Posterior cingulate gyrus (tissue), 11 donors: Measurements from ENCODE around the gene GNB2.

ENCODE experiments used
- DNase-seq, 10 donors: peaks; one replicate each; pipeline versions ENCODE4 v3.0.0 to v3.0.0-alpha.2; 2020 to 2021; ENCODE audit warnings: mixed read lengths in 3 of 10
- intact Hi-C: fragments of 100-400 bp; cut with DNase I; formaldehyde crosslinking; loops from one replicate; pipeline ENCODE4 v1.15.1; 2023

GNB2 gene

GRCh38 chr7:100673302-100673941 is at the start of gene GNB2:
Gene GNB2, plus strand, starts transcription at chr7:100673740. Its CDS starts 2,526 bp downstream, at chr7:100676266.
- intact Hi-C loops, result loop anchor here (5.0 to 10.0 kb wide), 3 partner anchors 61 to 199 kb away; partner anchors contain the start of genes FBXO24, LRCH4, MOSPD3 and TSC22D4
- DNase-seq, result peak; percentile 99 to 100 (median 99)

GRCh38 chr7:100623951-100624824 is 49.4 kb upstream of the GNB2 start:
- no peak for DNase-seq
- intact Hi-C loops, result no loop called here

GRCh38 chr7:100626055-100626454 is 47.5 kb upstream of the GNB2 start:
- intact Hi-C loops, result no loop called here
- DNase-seq, result no peak

GRCh38 chr7:100626530-100627237 is 46.9 kb upstream of the GNB2 start:
- intact Hi-C loops, result no loop called here

GRCh38 chr7:100627238-100627549 is 46.3 kb upstream of the GNB2 start:
- intact Hi-C loops, result no loop called here
- DNase-seq, result no peak

More at GRCh38 chr7:100626530-100627237, 46.9 kb upstream of the GNB2 start:
- peak; percentile 35 to 96 (median 80) for DNase-seq

DNA sequence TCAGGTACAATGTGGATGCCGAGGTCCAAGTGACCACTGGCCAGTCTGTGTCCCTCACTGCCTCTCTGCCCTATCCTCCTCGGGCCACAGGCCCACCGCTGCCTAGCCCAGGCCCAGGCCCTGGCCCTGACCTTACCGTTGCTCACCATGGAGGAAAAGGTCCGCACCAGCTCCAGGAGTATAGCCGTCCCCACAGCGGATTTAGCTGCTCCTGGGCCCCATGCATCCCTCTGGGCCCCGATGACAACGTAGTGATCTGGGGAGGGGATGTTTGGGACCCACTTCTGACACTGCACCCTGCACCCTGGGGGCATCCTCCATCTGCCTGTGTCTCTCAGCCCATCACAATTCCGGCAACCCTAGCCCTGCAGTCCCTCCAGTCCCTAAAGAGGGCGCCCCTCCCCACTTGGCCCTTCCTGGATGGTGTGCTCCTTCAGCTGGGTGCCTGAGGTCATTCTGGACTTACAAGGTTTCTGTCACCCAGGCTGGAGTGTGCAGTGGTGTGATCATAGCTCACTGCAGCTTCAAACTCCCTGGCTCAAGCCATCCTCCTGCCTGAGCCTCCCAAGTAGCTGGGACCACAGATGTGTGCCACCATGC is 44.3 kb upstream of the GNB2 start:
- intact Hi-C loops, result no loop called here
- no peak for DNase-seq

DNA sequence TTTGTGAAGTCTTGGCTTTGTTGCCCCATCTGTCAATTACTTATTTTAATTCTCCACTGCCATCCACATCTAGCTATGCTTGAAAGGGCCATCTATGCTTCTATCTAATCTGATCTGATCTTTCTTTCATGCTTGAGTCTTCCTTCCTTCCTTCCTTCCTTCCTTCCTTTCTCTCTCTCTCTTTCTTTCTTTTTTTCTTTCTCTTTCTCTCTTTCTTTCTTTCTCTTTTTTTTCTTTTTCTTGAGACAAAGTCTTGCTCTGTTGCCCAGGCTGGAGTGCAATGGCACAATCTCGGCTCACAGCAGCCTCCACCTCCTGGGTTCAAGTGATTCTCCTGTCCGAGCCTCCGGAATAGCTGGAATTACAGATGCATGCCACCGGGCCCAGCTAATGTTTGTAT is 43.5 kb upstream of the GNB2 start:
- intact Hi-C loops, result no loop called here
- no peak for DNase-seq

DNA sequence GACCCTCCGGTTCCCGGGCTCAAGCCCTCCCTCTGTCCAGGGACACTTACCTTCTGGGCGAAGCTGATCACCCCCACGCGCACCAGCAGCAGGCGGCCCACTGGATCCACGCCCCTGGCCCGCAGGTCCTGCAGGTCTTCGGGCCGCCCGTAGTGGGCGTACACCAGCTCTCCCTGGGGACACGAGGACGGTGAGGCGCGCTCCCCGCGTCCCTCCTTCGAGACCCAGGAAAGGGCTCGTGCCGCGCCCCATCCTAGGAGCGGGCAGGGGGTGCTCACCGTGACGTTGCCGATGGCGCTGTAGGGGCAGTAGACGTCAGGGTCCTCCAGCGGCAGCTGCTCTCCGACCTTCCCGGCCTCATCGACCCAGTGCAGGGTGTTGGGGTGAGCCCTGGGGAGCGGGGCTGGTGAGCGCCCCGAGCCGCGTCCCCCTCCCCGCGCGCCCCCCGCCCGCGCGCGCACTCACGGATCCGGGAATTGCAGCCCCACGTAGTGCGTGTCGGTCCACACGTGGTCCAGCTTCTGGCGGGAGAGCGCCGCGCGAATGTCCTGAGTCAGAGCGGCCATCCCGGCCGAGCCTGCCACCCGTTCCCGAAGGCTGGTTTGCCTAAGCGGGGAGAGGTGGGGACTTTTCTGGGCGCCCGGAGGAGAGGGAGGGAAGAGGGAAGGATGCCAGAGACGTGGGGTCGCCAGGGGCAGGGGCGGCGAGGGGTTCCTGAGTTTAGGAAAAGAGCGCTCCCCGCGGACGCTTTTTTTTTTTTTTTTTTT is 40.4 kb upstream of the GNB2 start:
- DNase-seq, result peak in 7 of 10 donors; percentile 24 to 91 (median 58)
- intact Hi-C loops, result no loop called here

- intact Hi-C loops, result no loop called here
- DNase-seq, result no peak
Observed at GRCh38 chr7:100639995-100640516, 33.5 kb upstream of the GNB2 start.

- no peak for DNase-seq
- intact Hi-C loops, result no loop called here
Observed at GRCh38 chr7:100640517-100641440, 32.8 kb upstream of the GNB2 start.

GRCh38 chr7:100641463-100641859 is 32.1 kb upstream of the GNB2 start, which contains the start of gene TFR2:
Gene TFR2, minus strand, starts transcription at chr7:100641552. Its CDS starts 43 bp downstream, at chr7:100641509.
- DNase-seq, result no peak
- intact Hi-C loops, result no loop called here

DNA sequence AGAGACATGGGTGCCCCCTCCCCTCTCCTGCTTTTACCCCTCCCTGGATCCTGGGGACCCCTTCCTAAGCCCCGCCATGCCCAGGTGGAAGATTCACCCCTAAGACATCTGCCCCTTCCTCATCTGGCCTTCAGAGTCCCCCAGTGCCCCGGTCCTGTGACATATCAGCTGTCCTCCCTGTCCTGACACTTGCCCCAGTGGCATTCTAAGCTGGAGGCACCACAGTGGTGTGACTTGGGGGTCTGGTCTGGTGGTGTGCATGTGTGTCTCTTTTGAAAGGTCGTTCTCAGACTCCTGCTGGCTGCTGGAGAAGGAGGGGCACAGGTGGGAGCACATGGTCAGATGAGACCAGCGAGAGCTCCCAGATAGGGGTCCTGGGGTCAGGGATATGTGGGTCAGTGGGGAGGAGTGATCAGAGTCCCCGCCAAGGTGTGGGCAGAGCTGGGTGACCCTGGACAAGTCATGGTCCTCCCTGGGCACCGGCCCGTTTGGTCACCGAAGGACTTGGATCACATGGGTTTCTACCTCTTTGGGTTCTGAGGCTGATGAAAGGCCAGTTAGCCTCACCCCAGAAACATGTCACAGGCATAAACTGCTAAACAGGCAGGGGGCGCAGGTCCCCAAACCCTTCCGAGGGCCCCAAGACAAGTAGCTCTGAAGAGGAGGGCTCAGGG is 31.5 kb upstream of the GNB2 start:
- intact Hi-C loops, result no loop called here
- DNase-seq, result no peak

- intact Hi-C loops, result no loop called here
- DNase-seq, result no peak
Observed at GRCh38 chr7:100642534-100642907, 31.0 kb upstream of the GNB2 start.

- intact Hi-C loops, result no loop called here
- DNase-seq, result peak in 3 of 10 donors; percentile 41 to 80 (median 66)
Observed at GRCh38 chr7:100649826-100650565, 23.5 kb upstream of the GNB2 start.

- peak in 3 of 10 donors; percentile 27 to 79 (median 69) for DNase-seq
- intact Hi-C loops, result no loop called here
Observed at GRCh38 chr7:100654908-100655831, 18.4 kb upstream of the GNB2 start.
